GM18508 (cell line): ENCODE data around the gene TTLL10.

Source experiments
- ATAC-seq: cut with Tn5 transposase; IDR thresholded peaks from one replicate; pipeline ENCODE4 v1.9.1; 2021; ENCODE audit warnings: moderate number of reproducible peaks; ENCODE audit not compliant: insufficient read depth, unreplicated experiment

Gene TTLL10

GRCh38 chr1:1242461-1243265 lies 69.0 kb downstream of the TTLL10 start:
- ATAC-seq: no peak

- no peak for ATAC-seq
Measured at GRCh38 chr1:1243266-1243660, 69.6 kb downstream of the TTLL10 start.

- ATAC-seq: no peak
Measured at GRCh38 chr1:1243807-1244191, 70.1 kb downstream of the TTLL10 start.

GRCh38 chr1:1244192-1244811 lies 70.6 kb downstream of the TTLL10 start:
- ATAC-seq: no peak

- ATAC-seq: no peak
Measured at GRCh38 chr1:1245178-1245816, 71.6 kb downstream of the TTLL10 start.

DNA sequence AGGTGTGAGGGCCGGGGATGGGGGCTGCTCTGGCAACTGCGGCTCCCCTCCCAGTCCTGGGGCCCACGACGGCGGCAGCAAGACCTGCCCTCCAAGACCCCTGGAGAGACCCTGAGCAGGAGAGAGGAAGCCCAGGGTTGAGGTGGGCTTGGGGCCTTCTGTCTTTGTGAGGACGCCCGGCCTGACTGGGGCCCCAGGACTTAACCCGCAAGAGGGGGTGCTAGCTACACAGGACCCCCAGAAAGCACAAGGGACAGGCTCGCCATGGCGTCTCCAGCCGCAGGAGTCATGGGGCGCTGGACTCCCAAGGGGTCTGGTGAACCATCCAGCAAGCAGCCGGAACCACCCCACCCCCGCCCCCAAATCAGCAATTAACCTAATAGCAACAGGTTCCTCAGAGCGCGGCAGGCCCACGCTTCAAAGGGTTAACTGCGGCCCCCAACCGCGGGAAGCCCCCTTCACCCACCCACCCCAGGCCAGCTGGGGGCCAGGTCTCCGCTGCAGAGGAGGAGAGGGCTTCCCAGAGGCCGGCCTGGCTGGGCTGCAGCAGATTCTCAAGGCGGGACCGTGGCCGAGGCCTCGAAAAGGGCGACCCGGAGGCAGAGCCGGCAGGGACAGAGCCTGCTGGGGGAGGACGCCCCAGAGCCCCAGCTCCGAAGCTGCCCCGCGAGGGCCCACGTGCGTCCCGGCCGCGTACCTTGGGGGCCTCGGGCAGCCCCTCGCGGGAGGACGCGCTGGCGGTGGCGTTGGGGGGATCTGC lies 72.3 kb downstream of the TTLL10 start:
- ATAC-seq: no peak

DNA sequence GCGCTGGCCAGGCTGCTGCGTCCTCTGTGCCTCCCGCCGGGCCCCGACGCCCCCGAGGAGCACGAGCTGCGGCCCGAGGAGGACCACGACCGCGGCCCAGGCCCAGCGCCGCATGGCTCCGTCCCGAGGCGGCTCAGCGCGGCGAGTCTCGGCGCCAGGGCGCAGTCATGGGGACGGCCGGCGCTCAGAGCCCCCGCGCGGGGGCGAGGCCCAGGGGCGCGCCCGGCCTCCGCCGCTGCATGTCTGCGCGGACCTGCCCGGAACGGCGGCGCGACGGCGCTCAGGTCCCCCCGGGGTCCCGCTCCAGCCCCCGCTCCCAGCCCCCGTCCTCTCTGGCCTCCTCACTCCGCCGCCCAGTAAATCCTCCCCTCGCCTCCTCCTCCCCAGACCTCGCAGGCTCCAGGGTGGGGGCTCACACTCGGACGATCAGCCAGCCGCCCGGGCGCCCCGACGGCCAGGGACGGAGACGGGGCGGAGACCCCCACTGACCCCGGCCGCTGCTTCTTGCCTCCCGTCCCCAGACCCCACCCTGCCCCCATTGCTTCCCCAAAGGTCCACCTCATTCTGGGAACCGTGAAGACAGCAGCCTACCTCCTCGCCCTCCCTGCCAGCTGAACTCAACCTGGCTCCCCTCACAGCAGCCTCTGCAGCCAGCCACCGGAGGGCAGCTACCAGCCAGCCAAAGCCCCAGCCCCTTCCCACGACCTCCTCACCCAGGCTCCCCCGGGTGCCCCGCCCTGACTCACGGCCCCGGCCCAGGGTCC lies 73.1 kb downstream of the TTLL10 start, which contains the start of gene C1QTNF12:
Gene C1QTNF12 (minus strand): TSS at position 146 of the 764 bp plus-strand sequence. CDS start 32 bp downstream, at position 114.
- ATAC-seq: no peak

DNA sequence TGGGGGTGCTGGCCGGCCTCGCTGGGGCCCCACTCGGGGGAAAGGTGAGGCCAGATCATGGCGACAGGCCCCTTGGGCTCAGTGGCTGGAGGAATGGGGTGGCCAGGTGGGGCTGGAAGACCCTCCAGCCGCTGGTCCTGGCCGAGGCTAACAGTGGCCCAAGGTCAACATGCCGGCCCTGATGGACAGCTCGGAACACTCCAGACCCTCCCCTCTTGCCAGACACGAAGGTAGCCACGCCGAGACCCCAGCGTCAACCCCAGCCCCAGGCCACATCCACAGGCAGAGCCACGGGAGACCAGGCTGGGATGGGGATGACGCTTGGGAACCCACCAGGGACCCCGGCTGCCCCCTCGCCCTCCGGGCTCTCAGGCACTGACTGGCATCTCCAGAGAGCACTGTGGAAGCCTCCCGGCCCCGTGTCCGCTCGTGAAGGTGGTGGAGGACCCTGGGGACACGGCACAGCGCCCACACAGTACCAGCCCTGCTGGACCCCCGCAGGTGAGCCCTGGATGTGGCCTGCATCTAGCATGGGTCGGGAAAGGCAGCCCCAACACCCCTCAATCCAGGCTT lies 73.7 kb downstream of the TTLL10 start:
- ATAC-seq: no peak
